Activated CD4-positive, alpha-beta T cell treated with anti-CD3 and anti-CD28 coated beads for 4 hours (primary cell): ENCODE data around the gene PTF1A.
"Not testable (repeated sequence)": the region's sequence is repeated elsewhere in the genome, so short reads cannot be mapped to it uniquely, and the experiment has no call there.

Experiments used
- DNase-seq, 2 donors: peaks; one replicate each; pipeline ENCODE4 v3.0.0-alpha.2; 2020

Gene PTF1A

GRCh38 chr10:23205972-23206642 lies 14.0 kb downstream of the PTF1A start:
- DNase-seq = no peak

- DNase-seq = no peak
Observed at GRCh38 chr10:23217471-23217870, 25.4 kb downstream of the PTF1A start.

DNA sequence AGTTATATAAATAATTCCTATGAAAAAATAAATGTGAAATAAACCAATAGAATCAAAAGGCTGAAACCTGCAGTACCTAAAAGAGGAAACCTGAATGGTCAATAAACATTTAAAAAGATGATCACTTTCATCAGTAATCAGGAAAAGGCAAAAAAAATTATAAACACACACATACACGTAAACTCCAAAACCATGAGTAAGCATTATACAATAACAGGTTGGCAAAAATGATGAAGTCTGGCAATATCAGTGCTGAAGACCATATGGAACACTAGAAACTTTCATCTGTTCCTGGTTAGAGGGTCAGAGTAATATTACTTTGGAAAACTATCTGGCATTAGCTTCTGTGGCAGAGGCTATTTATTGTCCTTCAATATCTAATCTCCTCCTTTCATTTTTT lies 38.5 kb downstream of the PTF1A start:
- DNase-seq = no peak

- no peak for DNase-seq
Observed at GRCh38 chr10:23238015-23238414, 45.9 kb downstream of the PTF1A start.

DNA sequence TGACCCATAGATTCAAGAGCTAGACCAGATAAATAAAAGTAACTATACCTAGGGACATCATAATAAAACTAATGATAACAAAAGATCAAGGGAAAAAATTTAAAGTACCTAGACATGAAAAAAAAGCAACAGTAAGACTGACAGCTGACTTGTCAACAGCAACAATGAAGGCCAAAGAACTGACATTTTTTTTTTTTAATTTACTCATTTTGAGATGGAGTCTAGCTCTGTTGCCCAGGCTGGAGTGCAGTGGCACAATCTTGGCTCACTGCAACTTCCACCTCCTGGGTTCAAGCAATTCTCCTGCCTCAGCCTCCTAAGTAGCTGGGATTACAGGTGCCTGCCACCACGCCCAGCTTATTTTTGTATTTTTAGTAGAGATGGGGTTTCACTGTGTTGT lies 49.7 kb downstream of the PTF1A start:
- not testable (repeated sequence) for DNase-seq
